NCI-H82 (cell line): ENCODE data around the gene GATM.
A peak's percentile ranks its signal among the peaks of the same experiment; 100 is the strongest.

Experiments used
- DNase-seq: peaks from one replicate; lab custom pipeline; 2025; lab: John Stamatoyannopoulos, UW

The GATM gene, protein sequence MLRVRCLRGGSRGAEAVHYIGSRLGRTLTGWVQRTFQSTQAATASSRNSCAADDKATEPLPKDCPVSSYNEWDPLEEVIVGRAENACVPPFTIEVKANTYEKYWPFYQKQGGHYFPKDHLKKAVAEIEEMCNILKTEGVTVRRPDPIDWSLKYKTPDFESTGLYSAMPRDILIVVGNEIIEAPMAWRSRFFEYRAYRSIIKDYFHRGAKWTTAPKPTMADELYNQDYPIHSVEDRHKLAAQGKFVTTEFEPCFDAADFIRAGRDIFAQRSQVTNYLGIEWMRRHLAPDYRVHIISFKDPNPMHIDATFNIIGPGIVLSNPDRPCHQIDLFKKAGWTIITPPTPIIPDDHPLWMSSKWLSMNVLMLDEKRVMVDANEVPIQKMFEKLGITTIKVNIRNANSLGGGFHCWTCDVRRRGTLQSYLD

GRCh38 chr15:45378149-45378912 is at the start of gene GATM:
Gene GATM, minus strand, starts transcription at chr15:45378544. Its CDS starts 91 bp downstream, at chr15:45378453.
- DNase-seq: peak; percentile 84

DNA sequence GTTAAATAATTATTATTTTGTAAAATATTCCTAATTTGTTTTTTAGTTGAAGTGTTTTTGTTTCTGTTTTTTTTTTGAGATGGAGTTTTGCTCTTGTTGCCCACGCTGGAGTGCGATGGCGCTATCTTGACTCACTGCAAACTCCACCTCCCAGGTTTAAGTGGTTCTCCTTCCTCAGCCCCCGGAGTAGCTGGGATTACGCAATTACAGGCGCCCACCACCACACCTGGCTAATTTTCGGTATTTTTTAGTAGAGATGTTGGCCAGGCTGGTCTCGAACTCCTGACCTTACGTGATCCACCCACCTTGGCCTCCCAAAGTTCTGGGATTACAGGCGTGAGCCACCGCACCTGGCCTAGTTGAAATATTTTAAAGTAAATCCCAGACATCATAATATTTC is 48.7 kb upstream of the GATM start:
- no peak for DNase-seq

GRCh38 chr15:45425135-45425534 is 46.8 kb upstream of the GATM start:
- no peak for DNase-seq

- DNase-seq: no peak
Measured at GRCh38 chr15:45424429-45424828, 46.1 kb upstream of the GATM start.

- no peak for DNase-seq
Measured at GRCh38 chr15:45417303-45417950, 39.1 kb upstream of the GATM start.

DNA sequence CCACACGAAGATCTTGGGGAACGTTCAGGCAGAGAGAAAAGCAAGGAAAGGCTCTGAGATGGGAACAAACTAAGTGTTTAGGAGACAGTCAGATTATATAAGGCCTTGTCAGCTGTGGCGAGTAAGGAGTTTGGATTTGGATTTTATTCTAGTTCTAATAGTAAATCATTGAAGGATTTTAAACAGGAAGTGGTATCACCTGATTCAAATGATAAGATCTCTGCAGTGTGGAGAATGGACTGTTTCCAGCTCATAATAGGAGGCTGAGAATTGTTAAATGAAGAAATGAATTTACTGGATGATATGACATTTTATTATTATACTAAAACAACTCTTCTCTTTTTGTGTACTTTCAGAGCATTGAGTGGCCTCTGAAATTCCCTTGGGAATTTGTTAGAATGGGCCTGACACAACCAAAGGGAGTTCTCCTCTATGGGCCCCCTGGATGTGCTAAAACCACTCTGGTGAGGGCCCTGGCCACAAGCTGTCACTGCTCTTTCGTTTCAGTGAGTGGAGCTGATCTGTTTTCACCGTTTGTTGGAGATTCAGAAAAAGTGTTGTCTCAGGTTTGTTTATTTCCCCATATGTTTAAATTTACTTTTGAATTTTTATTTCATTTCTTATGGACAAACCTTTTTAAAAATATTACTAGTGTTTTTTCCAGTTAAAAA is 36.0 kb upstream of the GATM start:
- DNase-seq: no peak

GRCh38 chr15:45409596-45409995 is 31.3 kb upstream of the GATM start:
- DNase-seq: no peak

GRCh38 chr15:45407786-45408185 is 29.4 kb upstream of the GATM start:
- DNase-seq: no peak

- DNase-seq: peak; percentile 42
Measured at GRCh38 chr15:45402955-45403877, 24.9 kb upstream of the GATM start.

GRCh38 chr15:45402162-45402954 is 24.0 kb upstream of the GATM start:
- peak; percentile 99 for DNase-seq

DNA sequence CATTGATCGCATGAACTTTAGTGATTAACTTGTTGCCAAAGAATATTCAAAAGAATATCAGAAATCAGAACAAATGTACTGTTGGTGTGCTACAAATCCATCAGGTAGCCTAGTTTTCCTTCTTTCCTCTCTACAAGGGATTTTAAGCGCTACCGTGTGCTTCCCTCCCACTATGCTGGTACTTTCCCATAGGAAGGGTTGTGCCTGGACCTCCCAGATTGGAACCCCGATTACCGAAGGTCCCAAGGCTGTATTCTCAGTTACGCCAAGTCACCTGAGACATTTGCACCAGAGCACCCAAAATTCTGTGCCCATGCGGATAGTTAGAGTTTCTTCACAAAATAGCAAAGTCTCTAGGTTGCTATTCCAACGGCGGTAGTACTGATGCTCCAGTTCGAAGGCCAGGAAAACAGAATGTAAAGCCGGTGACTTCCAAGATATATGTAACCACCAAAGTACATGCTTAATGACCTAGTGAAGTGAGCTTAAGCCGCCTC is 23.4 kb upstream of the GATM start:
- peak; percentile 37 for DNase-seq

DNA sequence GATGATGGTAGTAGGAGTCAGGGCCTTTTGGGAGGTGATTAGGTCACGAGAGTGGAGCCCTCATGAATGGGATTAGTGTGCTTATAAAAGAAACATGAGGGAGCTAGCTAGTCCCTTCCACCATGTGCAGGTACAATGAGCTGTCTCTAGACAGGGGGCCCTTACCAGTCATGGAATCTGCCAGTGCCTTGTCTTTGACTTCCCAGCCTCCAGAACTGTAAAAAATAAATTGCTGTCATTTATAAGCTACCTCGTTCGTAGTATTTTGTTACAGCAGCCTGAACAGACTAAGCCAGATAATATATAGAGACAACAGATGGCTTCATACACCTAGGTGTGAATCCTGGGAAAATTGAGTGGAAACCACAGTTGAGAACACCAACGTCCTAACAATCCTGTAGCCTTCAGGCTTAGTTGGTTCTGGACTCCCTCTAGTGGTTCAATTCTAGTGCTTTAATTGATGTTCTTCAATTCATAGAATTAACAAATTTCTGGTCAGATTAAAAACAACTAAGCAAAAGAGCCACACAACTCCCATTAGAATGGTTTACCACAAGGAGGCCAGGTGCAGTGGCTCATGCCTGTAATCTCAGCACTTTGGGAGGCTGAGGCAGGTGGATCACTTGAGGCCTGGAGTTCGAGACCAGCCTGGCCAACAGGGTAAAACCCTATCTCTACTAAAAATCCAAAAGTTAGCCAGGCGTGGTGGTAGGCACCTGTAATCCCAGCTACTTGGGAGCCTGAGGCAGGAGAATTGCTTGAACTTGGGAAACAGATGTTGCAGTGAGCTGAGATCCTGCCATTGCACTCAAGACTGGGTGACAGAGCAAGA is 21.3 kb upstream of the GATM start:
- peak; percentile 88 for DNase-seq

DNA sequence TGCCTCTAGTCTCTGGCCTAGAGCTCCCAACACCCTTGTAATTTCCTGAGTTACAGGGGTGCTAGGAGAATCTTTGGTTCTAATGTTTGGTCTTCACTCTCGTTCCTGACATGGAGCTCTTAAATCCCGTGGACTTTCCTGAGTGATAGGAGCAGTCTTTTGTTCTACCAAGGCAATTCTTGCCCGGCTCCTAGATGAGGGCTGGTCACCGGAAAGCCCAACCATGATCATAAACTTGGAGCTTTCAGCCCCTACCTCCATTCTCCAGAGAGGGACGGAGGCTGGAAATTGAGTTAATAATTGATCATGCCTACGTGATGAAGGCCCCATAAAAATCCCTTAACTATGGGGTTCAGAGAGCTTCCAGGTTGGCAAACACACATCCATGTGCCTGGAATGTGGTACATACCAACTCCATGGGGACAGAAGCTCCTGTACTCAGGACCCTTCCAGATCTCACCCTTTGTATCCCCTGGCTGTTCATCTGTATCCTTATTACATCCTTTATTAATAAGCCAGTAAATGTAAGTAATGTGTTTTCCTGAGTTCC is 18.8 kb upstream of the GATM start:
- no peak for DNase-seq

- no peak for DNase-seq
Measured at GRCh38 chr15:45395943-45396342, 17.6 kb upstream of the GATM start.

GRCh38 chr15:45394681-45395080 is 16.3 kb upstream of the GATM start:
- no peak for DNase-seq

DNA sequence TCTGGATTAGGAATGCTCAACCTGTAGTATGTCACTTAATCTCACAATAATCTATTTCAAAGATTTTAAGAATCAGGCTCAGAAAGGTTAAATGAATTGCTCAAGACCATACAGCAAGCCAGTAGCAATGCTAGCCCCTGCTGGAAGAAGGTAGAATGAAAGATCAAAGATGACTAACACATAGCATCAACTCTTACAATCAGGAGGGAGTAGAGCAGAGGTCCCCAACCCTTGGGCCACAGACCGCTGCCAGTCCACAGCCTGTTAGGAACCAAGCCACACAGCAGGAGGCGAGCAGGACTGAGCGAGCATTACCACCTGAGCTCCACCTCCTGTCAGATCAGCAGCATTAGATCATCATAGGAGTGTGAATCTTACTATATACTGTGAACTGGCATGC is 15.5 kb upstream of the GATM start:
- DNase-seq: peak; percentile 14

GRCh38 chr15:45392584-45392855 is 14.2 kb upstream of the GATM start:
- DNase-seq: no peak

GRCh38 chr15:45391746-45392583 is 13.6 kb upstream of the GATM start:
- DNase-seq: no peak
